ENCODE data around the gene GEMIN2.
"Not testable (repeated sequence)": the region's sequence is repeated elsewhere in the genome, so short reads cannot be mapped to it uniquely, and the experiment has no call there.

The GEMIN2 gene

DNA sequence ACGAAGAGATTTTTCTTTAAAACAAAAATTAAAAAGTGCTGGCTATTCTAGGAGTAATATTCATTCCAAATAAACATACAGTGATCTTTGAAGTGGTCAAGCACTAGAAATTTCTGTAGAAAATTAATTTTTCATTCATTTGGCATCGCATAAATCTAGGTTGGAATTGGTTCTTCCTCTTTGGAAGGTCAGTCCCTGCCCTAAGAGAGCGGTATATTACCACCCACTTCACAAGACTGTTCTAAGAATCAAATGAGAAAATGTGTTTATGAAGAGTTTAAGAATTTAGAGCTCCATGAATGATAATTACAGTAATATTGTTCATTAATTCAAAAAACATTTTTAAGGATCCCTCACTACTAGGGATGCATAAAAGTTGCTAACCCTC is 444 bp upstream of the GEMIN2 start:
- no peak for DNase-seq

DNA sequence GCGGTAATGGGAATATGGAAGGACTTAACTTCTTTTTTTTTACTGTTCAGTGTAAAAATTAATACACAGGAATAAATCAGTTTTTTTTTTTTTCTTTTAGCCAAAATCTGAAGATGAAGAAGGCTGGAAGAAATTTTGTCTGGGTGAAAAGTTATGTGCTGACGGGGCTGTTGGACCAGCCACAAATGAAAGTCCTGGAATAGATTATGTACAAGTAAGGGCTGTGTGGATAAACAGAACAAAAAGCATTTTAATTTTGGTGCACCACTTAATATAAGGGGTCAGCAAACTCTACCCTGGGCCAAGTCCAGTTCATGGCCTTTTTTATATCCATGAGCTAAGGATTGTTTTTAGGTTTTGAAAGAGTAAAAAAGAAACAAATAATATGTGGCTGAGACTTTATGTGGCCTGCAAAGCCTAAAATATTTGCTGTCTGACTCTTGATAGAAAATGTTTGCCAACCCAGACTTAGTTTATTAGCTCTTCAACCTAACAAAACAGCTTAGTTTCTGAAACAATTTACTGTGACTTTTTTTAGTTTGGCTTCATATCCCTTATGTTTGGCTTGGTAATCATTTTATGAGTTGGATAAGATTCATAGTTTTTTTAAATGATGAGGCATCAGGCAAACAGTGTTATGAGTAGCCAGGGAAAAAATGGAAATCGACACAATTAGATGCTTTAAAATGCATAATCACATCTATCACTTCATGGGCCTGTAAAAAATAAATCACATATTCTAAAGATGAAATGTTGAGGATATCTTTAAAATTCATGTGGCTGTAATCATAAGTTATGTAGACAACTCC is 8.4 kb downstream of the GEMIN2 start:
- no peak for DNase-seq

DNA sequence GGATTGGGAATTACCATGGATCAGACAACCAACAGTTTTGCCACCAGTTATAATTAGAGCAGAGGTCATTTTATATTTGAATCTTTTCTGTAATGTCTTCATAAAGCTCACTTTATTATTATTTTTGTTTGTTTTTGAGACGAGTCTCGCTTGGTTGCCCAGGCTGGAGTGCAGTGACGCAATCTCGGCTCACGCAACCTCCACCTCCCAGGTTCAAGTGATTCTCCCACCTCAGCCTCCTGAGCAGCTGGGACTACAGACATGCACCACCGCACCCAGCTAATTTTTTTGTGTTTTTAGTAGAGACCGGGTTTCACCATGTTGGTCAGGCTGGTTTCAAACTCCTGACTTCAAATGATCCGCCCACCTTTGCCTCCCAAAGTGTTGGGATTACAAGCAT is 23.7 kb downstream of the GEMIN2 start:
- not testable (repeated sequence) for DNase-seq

DNA sequence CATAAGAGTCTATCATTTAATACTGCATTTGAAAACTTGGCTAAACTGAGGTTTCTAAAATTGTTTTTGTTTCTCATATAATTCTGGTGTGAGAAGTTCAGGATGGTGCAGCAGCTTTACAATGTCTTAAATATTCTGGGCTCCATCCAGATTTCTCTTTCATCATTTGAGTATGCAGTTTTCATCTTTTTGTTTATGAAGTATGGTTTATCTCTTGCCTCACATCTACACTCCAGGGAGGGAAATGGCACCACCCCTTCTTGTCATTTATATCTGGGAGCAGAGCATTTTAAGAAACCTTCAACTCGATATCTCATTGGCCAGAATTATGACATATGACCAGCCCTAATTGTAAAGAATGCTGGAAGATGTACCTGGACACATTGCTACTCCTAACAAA is 24.3 kb downstream of the GEMIN2 start:
- DNase-seq = no peak

DNA sequence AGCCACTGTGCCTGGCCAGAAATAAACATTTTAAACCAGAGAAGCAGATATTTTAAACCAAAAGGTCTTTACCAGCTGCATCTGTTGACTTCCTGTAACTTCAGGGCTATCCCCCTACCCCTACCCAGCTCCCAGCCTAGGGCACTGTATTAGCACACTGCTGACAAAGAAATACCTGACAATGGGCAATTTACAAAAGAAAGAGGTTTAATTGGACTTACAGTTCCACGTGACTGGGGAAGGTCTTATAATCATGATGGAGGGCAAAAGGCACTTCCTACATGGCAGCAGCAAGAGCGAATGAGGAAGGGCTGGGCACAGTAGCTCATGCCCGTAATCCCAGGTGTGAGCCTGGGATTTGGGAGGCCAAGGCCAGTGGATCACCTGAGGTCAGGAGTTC is 26.0 kb downstream of the GEMIN2 start:
- DNase-seq = no peak

DNA sequence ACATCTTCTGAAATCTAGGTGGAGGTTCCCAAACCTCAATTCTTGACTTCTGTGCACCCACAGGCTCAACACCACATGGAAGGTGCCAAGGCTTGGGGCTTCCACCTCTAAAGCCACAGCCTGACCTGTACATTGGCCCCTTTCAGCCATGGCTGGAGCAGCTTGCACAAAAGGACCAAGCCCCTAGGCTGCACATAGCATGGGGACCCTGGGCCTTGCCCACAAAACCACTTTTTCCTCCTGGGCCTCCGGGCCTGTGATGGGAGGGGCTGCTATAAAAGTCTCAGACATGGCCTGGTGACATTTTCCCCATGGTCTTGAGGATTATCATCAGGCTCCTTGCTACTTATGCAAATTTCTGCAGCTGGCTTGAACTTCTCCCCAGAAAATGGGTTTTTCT is 27.5 kb downstream of the GEMIN2 start:
- DNase-seq = not testable (repeated sequence)

DNA sequence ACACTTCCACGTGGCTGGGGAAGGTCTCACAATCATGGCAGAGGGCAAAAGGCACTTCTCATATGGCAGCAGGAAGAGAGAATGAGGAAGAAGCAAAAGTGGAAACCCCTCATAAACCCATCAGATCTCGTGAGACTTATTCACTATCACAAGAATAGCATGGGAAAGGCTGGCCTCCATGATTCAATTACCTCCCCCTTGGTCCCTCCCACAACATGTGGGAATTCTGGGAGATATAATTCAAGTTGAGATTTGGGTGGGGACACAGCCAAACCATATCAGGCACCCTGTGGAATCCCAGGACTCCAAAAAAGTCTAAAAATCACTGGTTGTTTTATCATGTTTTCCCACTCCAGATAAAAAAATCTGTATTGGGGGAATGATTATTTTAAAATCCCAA is 29.1 kb downstream of the GEMIN2 start:
- DNase-seq = not testable (repeated sequence)

DNA sequence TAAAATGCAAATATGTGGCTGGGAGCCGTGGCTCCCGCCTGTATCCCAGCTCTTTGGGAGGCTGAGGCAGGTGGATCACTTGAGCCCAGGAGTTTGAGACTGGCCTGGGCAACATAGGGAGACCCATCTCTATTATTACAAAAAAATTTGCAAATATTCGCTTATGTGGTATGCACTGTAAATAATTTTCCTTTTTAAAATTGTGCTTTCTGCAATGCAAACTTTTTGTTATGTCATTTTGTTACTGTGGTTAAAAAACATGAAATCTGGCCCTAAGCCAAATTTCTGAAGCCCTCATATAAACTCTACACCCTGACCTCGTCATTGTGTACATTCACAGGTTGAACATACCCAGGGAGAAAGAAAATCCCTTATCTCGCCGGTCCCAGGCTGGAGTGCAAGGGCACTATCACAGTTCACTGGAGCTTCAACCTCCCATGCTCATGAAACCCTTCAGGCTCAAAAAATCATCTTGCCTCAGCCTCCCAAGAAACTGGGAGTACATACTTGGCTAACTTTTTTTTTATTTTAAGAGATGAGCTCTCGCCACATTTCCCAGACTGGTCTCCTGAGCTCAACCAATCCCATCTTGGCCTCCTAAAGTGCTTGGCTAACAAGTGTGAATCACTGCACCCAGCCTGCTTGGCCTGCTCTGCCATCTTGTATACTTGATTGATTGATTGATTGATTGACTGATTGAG is 31.3 kb downstream of the GEMIN2 start:
- DNase-seq = no peak

DNA sequence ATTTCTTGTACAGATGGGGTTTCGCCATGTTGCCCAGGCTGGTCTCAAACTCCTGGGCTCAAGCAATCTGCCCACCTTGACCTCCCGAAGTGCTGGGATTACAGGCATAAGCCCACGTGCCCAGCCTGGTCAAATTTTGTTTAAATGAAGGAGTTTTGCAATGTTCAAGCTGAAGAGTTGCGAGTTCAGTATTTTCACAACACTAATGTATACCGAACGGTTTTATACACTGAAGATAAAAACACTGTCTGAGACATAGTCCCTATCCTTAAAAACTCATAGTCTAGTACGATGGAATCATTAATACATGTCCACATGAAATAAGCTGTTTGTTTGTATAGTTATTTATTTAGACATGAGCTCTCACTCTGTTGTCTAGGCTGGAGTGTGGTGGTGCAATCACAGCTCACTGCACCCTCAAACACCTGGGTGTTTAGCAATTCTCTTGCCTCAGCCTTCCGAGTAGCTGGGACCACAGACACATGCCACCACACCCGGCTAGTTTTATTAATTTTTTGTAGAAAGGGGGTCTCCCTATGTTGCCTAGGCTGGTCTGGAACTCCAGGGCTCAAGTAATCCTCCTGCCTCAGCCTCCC is 40.6 kb downstream of the GEMIN2 start:
- DNase-seq = no peak

DNA sequence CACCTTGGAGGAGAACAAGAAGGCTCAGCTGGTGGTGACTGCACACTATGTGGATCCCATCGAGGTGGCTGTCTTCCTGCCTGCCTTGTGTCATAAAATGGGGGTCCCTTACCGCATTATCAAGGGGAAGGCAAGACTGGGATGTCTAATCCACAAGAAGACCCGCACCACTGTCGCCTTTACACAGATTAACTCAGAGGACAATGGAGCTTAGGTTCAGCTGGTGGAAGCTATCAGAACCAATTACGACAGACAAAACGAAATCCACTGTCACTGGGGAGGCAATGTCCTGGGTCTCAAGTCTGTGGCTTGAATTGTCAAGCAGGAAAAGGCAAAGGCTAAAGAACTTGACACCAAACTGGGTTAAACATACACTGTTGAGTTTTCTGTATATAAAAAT is 43.4 kb downstream of the GEMIN2 start:
- no peak for DNase-seq

DNA sequence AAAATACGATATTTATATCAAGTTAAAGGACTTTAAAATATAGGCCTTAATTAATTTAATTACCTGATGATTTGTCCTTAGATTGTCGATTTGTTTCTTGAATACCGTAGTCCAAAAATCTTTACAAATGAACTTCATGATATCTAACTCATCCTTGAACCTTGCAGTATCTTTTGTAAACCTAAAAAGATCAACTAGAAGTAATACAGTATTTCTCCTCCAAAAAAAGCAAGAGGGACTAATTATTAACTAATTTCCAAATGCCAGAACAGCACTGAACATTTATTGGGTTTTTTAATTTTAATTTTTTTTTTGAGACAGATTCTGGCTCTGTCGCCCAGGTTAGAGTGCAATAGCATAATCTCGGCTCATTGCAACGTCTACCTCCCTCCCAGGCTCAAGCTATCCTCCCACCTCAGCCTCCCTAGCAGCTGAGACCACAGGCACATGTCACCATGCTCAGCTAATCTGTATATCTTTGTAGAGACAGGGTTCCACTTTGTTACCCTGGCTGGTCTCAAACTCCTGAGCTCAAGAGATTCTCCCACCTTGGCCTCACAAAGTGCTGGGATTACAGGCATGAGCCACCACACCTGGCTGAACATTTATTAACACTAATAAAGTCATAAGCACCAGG is 44.2 kb downstream of the GEMIN2 start:
- no peak for DNase-seq

DNA sequence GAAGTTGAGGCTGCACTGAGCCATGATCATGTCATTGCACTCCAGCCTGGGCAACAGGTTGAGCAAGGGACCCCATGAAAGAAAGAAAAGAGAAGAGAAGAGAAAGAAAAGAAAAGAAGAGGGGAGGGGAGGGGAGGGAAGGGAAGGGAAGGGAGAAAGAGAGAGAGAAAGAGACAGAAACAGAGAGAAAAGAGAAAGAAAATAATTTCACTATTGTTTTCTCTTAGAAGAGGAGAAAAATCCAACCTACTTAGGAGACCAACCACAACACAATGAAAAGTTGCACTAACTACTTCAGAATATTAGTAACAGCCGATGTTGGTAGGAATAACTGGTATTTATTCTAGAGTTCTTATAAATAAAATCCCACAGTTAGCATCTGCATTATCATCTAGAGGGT is 46.4 kb downstream of the GEMIN2 start:
- DNase-seq = no peak

DNA sequence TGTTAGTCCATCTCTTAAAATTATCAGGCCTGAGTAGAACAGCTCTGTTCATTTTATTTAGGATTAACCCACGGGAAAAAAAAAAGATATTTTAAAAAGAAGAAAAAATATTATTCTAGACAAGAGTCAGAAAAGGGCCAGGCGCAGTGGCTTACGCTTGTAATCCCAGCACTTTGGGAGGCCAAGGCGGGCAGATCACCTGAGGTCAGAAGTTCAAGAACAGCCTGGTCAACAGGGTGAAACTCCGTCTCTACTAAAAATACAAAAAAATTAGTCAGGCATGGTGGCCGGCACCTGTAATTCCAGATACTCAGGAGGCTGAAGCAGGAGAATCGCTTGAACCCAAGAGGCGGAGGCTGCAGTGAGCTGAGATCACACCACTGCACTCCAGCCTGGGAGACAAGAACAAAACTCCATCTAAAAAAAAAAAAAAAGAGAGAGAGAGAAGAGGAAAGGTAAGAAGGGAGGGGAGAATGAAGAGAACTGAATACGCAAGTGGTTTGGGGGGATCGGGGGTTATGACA is 53.7 kb downstream of the GEMIN2 start:
- DNase-seq = not testable (repeated sequence)

DNA sequence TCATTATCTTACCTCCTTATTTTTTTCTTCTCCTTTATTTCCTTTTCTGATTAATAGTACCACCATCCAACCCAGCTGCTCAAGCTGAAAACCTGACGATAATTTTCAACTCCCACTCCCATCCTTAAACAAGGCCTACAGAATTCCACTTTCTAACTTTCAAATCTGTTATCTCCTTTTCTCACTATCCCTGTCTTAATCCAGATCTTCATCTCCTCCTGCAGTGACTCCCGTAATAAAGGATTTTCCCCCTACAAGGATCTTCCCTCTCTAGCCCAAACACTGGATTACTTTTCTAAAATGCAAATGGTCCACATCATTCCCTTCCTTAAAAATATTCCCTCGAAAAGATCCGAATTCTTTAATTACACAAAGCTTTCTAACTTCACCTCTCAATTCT is 54.5 kb downstream of the GEMIN2 start:
- no peak for DNase-seq

DNA sequence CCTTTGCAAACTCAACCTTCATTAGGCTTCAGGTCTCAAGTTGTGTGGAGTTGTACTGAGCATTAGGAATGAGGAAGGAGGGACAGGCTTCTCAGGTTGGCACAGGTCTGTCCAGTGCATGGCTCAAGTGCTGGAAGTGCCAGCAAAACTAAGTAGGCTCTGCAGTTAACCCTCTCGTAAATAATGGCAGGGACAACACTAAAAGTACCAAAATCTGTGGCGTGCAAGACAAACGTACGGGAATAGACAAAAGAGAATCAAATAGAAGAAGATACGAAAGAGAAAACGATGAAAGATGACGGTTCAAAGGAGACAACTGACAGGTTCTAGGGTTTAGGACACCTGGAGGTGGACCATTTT is 55.4 kb downstream of the GEMIN2 start:
- DNase-seq = peak in 3 of 4 experiments; percentile 19 to 37 (median 35)

DNA sequence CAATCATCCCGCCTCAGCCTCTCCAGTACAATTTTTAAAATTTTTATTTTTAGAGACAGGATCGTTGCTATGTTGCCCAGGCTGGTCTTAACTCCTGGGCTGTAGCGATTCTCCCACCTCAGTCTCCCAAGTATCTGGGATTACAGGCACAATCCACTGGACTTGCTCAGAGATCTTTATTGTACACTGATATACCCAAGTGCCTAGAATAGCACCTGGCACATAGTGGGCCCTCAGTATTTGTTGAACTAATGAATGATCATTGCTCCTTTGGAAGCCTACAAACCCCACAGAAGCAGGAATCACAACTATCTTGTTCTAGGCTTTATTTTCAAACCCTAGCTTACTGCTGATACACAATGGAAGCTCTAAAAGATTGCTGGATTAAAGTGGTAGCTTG is 59.1 kb downstream of the GEMIN2 start:
- DNase-seq = no peak

DNA sequence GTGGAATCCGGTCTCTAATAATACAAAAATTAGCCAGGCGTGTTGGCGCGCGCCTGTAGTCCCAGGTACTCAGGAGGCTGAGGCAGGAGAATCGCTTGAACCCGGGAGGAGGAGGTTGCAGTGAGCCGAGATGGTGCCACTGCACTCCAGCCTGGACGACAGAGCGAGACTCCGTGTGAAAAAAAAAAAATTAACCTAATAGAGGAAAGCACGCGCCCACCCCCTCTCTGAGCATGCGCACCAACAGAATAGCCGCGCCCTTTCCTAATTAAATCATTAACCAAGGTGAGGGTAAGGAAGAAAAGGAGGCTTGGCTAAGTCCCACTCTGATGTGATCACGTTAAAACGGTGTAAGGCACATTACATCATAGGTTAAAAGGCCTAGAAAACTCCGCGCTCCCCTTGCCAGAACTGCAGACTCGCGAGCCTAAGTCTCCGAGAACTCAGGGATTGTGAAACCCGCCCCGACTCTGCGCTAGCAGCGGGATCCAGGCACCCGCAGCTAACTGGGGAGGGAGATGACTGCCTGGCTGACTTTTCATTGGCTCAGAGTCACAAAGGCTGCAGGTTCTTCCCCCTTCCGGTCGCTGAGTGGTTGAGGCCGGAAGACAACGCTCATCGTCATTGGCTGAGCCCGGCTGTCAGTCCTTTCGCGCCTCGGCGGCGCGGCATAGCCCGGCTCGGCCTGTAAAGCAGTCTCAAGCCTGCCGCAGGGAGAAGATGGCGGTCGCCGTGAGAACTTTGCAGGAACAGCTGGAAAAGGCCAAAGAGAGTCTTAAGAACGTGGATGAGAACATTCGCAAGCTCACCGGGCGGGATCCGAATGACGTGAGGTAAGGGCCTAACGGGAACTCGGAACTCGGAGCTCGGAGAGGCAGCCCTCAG is 60.7 kb downstream of the GEMIN2 start, which contains the start of gene PNN:
TSS of gene PNN (plus strand) at position 695 of the 885 bp plus-strand sequence. CDS start at position 721, 26 bp downstream.
- peak; percentile 98 to 99 (median 98) for DNase-seq

DNA sequence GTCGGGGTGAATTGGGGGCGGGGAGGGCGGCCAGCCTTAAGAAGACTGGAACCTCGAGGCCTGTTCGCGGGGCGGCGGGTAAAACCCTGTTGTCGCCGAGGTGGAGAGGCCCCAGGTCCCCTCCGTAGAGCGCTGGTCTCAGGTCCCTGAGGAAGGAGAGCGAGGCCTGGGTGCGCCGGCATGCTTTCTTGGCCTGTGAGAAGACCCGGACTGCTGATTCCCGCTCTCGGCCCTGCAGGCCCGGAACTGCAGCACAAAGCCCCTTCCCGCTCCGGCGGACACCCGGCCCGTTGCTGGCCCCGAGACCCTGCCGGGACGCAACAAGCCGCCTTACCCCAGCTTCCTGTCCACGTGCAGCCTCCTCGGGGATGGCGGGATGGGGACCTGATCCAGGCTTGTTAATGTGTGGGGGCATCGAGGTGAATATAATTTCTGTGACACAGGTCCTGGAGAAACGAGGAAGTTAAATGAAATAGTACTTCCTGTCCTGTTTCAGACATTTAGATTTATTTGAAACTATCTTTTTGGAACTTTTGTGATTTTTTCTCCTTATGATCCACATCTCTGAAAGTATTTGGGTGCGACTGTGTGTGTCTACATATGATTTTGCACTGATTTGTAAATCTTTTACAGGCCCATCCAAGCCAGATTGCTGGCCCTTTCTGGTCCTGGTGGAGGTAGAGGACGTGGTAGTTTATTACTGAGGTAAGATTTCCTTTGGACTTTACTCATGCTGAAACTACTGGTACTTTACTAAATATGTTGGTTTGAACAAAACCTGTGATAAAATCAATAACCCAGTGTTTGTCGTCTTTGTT is 61.5 kb downstream of the GEMIN2 start:
- DNase-seq = peak; percentile 38 to 59 (median 47)

DNA sequence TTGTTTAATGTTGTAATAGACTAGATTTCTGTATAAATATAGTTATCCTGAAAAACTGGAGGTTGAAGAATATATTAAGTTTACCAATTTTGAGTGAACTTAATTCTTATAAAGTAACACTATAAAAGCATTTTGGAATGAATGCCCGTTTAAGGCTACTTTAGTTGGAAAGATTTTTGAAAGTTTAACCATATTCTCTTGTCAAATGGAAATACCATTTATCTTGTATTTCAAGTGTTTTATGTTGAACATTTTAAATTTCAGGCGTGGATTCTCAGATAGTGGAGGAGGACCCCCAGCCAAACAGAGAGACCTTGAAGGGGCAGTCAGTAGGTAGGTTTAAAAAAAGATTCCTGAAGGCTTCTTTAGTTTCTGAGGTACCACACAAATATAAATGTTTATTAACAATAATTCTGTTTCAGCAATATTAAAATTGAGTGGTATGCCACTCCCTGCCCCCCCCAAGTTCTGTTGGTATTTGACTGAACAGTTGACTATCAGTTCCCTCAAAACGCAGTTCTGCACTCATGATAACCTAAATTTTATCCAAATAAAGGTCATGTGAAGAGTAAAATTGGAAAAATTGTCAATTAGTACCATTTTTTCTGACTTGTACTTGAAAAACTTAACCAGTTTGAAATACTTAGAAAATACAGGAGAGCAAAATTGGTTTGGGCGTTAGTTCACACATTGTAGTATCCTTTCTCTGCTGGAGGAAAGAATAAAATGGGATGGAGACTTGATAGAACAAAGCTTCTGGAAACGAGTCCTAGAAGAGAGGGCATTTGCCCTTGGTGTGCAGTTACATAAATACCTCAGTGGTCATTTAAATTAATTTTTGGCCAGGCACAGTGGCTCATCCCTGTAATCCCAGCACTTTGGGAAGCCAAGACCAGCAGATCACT is 62.4 kb downstream of the GEMIN2 start:
- no peak for DNase-seq

DNA sequence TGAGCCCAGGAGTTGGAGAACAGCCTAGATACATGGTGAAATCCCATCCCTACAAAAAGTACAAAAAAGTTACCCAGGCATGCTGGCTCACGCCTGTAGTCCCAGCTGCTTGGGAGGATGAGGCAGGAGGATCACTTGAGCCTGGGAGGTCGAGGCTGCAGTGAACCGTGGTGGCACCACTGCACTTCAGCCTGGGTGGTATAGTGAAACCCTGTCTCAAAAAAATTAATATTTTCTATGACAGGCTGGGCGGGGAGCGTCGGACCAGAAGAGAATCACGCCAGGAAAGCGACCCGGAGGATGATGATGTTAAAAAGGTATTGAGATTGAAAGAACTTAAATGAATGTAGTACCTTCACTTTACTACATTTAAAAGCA is 63.0 kb downstream of the GEMIN2 start:
- DNase-seq = no peak

All from suppressor macrophage (primary cell).